Tracheal epithelial cell (primary cell): ENCODE data around the gene ARL1. TPM values are rescaled to one million over a fixed set of nuclear protein-coding genes. Genes with fewer than 3 reads are reported as not detected.

Experiments used
- total RNA-seq: library from RNA; depleted of rRNA; stranded (reverse); fragments of >200 nt; gene quantifications from 2 replicates; pipeline ENCODE4 v1.2.1, GENCODE V29; 2014

ARL1 gene
- 84.0 and 110 TPM in 2 replicates for total RNA-seq

GRCh38 chr12:101407436-101408345 lies at the start of gene ARL1:
Gene ARL1 (minus strand): TSS chr12:101407772. CDS start chr12:101407645, 127 bp downstream.

Other genes with a start within 250 kb of the ARL1 start
- gene SLC5A8, start 197.5 kb downstream of the ARL1 start, total RNA-seq: not detected in 2 replicates
- gene UTP20, start 127.7 kb downstream of the ARL1 start, total RNA-seq: 16.0 and 19.3 TPM in 2 replicates
- gene SPIC, start 67.6 kb upstream of the ARL1 start, total RNA-seq: not detected in 2 replicates
- gene MYBPC1, start 187.2 kb upstream of the ARL1 start, total RNA-seq: not detected in 2 replicates